NCI-H2029 (cell line): ENCODE results near the gene RPL10L.

Experiments used
- DNase-seq: peaks from one replicate; lab custom pipeline; 2025; lab: John Stamatoyannopoulos, UW

Gene RPL10L

DNA sequence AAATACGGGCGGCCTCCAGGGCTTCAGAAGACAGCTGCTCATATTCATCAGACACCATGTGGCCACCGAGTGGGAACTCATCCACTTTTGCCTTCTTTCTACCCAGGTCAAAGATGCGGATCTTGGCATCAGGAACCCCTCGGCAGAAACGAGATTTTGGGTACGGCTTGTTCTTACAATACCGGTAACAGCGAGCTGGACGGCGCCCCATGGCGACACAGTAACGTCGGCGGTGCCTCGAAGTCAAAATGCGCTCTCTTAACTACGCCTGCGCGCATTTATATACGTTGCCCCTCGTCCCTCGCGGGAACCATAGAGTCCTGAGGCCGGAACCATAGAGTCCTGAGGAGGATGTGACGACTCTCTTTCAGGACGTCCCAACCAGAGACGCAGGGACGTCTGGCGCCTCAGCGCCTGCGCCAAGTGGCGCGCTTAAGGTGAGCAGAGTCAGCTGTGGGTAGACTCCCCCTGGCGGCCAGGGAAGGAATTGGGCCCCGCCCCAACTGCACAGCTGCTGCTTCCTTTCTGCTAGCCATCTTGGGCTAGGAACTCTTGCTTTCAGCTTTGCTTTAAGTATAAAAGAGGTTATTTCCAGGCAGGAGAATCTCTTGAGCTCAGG, at the start of gene RPL10L:
RPL10L (minus strand) TSS at position 256 of the 619 bp plus-strand sequence; CDS start at position 211, 45 bp downstream.
- DNase-seq = no peak

DNA sequence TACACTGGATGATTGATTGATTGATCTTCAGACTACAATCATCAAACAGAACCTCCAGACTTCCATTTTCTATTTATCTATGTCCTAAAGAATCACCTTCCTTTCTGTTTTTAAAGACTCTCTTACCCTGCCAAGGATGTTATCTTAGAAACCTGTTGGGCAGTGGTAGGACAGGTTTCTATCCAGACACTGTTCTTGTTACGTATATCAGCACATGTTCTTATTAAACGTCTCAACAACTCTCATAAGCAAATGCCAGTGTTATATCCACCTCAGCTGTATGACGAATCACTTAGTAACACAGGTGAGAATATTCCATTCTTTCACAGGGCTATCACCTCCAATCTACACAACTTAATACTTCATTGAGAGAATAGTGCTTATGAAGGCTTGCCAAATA, 40.2 kb upstream of the RPL10L start:
- DNase-seq = no peak

DNA sequence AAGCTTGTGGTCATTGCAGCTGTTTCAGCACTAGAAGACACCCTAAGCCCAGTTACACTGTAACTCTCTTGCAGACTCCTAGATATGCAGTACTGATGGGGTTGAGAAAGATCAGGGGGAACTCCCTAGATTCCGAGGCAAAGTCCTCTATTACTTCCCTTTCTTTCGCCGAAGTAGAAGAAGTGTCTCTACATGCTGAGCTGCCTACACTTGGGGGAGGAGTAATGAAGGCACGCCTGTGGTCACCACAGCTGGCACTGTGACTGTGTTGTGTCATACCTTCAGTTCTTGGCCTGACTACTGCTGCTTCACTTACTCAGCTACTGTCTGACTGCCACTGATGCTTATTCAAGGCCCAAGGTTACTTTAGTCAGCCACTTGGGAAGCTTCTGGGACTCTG, 35.1 kb upstream of the RPL10L start:
- DNase-seq = no peak

DNA sequence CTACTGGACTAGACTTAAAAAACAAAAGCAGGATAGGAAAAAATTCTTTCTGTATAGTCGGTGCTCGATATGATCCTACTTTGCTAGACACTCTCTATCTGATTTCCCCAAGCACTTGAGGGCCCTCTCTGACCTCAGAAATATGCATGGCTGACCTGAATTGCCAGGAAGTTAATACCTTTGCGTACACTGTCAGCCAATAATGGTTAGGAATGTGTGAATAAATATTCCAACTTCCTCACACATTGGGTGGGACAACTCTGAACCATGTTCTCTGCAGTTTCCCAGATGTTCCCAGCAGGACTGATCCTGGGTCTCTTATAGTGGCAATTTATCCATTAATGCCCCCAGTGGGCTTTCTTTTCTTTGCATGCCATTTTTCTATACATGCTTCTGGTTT, 20.5 kb upstream of the RPL10L start:
- no peak for DNase-seq

DNA sequence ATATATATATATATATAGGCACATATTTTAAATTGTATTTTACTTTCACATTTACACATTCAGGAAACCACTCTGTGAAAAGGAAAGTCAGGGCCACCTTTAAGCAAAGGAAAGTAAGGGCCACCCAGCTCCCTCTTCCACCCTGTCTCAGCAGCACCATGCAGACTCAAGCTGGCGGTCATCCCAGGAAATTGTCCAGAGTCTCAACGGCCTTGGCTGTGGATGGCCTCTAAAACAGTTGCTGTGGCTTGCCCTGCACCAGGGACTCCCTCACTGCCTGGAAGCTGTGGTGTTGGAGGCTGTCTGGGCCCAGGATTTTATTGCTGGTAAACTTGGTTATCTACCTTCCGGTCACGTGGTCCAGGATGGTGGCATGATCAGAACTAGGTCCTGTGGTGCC, 11.8 kb upstream of the RPL10L start:
- DNase-seq = no peak

DNA sequence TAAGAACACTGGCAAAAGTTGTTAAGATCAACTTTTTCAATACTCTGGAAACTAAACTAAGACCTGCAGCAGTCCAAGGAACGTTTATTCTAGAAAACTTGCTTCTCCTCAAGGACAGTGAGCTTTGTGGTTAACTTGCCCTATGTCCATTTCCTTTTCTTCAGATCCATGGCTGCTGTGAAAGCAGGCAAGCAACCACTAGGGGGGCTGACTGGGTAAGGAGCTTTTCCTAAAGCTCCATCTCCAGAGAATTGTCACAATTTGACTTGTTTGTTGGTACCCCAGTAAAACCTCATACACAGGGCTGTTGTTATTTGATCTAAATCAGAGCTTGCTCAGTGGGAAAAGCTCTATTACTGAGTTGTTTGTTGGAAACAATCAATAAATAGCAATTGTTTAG, 10.1 kb upstream of the RPL10L start:
- no peak for DNase-seq

DNA sequence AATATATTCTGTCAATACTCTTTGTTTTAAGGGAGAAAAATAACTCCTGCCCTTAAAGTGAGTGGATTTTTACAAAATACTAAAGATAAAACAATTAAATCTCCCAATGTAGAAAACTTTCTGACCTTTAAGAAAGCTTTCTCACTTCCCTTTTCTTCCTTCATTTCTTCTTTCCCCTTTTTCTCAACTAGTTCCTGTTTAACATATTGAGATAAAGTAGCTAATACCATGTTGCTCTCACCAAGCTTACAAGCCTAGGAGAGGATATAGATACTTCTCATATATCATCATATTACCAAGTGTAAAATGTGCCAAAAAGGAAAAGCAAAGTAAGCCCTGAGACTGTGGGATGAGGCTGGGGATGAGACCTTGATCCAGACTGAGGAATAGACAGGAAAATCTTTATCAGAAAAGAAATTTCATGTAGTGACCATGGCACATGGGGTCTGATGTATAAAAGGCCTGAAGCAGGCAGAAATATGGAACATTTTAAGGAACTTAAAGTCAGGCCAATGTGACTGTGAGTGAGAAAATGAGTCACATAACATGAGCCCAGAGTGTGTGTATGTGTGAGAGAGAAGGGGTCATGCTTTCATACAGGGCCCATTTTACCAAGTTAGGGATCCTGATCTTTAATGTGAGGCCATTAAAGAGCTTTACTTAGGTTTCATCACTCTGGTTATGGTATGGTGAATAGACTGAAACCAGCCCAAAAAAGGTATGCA, 1.6 kb upstream of the RPL10L start:
- DNase-seq = no peak

DNA sequence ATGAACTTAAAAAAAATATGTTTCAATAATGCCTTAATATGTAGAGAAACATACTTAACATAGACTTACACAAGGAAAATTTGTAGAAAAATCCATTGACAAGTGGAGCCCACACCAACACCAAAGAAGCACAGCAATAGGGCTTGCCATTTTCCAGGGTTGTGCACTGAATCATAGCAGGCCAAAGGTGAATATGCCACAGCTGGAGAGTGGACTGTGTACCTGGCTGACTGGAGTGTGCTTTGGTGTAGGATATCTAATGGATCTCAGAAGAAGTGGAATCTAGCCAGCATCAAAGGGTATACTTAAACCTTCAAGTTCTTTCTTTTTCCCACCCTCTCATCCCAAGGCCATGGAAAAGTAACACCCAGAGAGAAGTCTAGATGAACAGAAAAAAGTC, 4.8 kb downstream of the RPL10L start:
- DNase-seq = no peak

DNA sequence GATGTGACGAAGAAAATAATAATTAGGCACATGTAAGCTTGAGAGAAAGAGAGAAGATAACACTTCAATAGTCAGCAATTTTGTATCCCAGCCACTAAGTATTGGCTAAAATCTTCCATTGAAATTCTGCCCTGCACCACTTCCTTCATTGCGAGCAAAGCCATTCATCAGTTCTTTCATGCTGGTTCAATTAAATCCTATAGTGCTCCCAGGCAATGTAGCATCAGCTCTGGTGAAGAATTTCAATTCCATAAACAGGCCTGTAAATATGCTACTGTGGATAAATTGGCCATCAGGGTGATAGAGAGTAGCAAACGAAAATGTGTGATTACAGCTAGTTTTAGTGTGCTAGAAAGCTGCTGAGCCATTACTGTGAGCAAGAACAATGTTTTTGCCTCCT, 24.7 kb downstream of the RPL10L start:
- no peak for DNase-seq
